ENCODE measurements around the gene LRRC8D. TPM values are rescaled to one million over a fixed set of nuclear protein-coding genes. Genes with fewer than 3 reads are reported as not detected.
A peak's percentile ranks its signal among the peaks of the same experiment; 100 is the strongest.

Gene LRRC8D
- polyA plus RNA-seq, 3 donors, result 28.0 to 43.8 (median 42.9) TPM

- H3K27ac Mint-ChIP-seq, result no peak overlapping the region
- Histone ChIP-seq H3K36me3 (replicated peaks in 1 of 2; ENCODE audit: control insufficient read depth in 1 of 2, insufficient read depth in 2 of 2, low read length in 2 of 2) (no peaks in the 10 kb centered on the region), H3K4me3 (replicated peaks in 1 of 3; ENCODE audit: low read depth in 2 of 3, low read length in 3 of 3) (no peak overlapping the region), H3K4me2 (replicated peaks; ENCODE audit: extremely low read depth, low read length, poor library complexity, severe bottlenecking) (no peak overlapping the region), H4K20me1 (ENCODE audit: insufficient read depth, low read length) (no peaks in the 10 kb centered on the region), H3K9ac (ENCODE audit: insufficient read depth, low read length, poor library complexity, severe bottlenecking) (no peak overlapping the region), H3K9me3 (replicated peaks in 1 of 2; ENCODE audit: control insufficient read depth in 1 of 2, insufficient read depth in 1 of 2, low read length in 2 of 2) (no peaks in the 10 kb centered on the region), H3K27me3 (ENCODE audit: control insufficient read depth in 2 of 2, insufficient read depth in 2 of 2, low read length in 2 of 2) (no peaks in the 10 kb centered on the region), H3K4me1 (ENCODE audit: control insufficient read depth in 1 of 2, insufficient read depth in 2 of 2, low read length in 2 of 2) (peaks cover 6 to 11% of the 10 kb centered on the region in 2 donors), H3K79me2 (ENCODE audit: insufficient read depth, low read length) (no peaks in the 10 kb centered on the region), H2AFZ (ENCODE audit: insufficient read depth, low read depth, low read length, poor library complexity, severe bottlenecking) (no peak overlapping the region), H3K27ac (ENCODE audit: low read depth in 1 of 2, low read length in 2 of 2) (no peak overlapping the region)
- peaks cover 14% of the 10 kb centered on the region for H3K4me1 Mint-ChIP-seq
- no peak overlapping the region for H3K4me3 Mint-ChIP-seq
- intact Hi-C loops (cut with micrococcal nuclease), result no loop called here
- H3K9me3 Mint-ChIP-seq, result peaks cover 0 to 4% (median 0%) of the 10 kb centered on the region in 7 donors
- no peak for TF ChIP-seq CTCF (IDR thresholded peaks at IDR 0.05)
- no peak for DNase-seq
- H3K36me3 Mint-ChIP-seq, result no peaks in the 10 kb centered on the region
- no CpG with 5 or more reads among the region's 4 CpGs for WGBS (ENCODE audit: insufficient coverage)
- no peaks in the 10 kb centered on the region for H3K27me3 Mint-ChIP-seq (ENCODE audit: low read depth in 3 of 3)
Observed at GRCh38 chr1:89965193-89965768, 144.4 kb downstream of the LRRC8D start.

DNA sequence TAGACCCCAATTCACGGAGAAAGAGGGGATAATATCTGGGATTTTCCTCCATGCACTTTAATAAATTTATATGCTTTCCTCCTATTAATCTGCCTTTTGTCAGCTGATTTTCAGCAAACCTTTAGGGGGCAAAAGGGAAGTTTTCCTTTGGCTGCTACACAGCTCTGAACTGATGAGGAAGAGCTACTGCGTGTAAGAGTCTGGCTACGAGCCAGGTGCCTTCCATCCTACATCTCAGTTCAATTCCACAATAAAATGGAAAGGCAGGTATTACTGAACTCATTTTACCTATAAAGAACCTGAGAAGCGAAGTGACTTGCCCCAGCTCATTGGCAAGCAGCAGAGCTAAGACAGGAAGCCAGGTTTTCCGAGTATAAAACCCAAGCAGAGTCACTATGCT is 145.8 kb downstream of the LRRC8D start:
- DNase-seq, result peak in 2 of 3 donors; percentile 43 to 56
- Mint-ChIP-seq H3K4me3 (no peak overlapping the region), H3K27me3 (ENCODE audit: low read depth in 3 of 3) (no peaks in the 10 kb centered on the region), H3K4me1 (peaks cover 14% of the 10 kb centered on the region), H3K27ac (no peak overlapping the region), H3K9me3 (peaks cover 0 to 4% (median 0%) of the 10 kb centered on the region in 7 donors), H3K36me3 (no peaks in the 10 kb centered on the region)
- H2AFZ ChIP-seq (ENCODE audit: insufficient read depth, low read depth, low read length, poor library complexity, severe bottlenecking), result no peak overlapping the region
- TF ChIP-seq CTCF (IDR thresholded peaks at IDR 0.05), result no peak
- H3K27me3 ChIP-seq (ENCODE audit: control insufficient read depth in 2 of 2, insufficient read depth in 2 of 2, low read length in 2 of 2), result no peaks in the 10 kb centered on the region
- intact Hi-C loops (cut with micrococcal nuclease), result no loop called here
- H3K4me1 ChIP-seq (ENCODE audit: control insufficient read depth in 1 of 2, insufficient read depth in 2 of 2, low read length in 2 of 2), result peaks cover 6 to 11% of the 10 kb centered on the region in 2 donors
- H4K20me1 ChIP-seq (ENCODE audit: insufficient read depth, low read length), result no peaks in the 10 kb centered on the region
- H3K4me2 ChIP-seq (replicated peaks; ENCODE audit: extremely low read depth, low read length, poor library complexity, severe bottlenecking), result no peak overlapping the region
- no peaks in the 10 kb centered on the region for H3K9me3 ChIP-seq (replicated peaks in 1 of 2; ENCODE audit: control insufficient read depth in 1 of 2, insufficient read depth in 1 of 2, low read length in 2 of 2)
- H3K36me3 ChIP-seq (replicated peaks in 1 of 2; ENCODE audit: control insufficient read depth in 1 of 2, insufficient read depth in 2 of 2, low read length in 2 of 2), result no peaks in the 10 kb centered on the region
- 14% methylated on average over 2 of the region's 5 CpGs for WGBS (ENCODE audit: insufficient coverage)
- no peak overlapping the region for H3K4me3 ChIP-seq (replicated peaks in 1 of 3; ENCODE audit: low read depth in 2 of 3, low read length in 3 of 3)
- peak overlapping the region; percentile 4 for H3K9ac ChIP-seq (ENCODE audit: insufficient read depth, low read length, poor library complexity, severe bottlenecking)
- no peaks in the 10 kb centered on the region for H3K79me2 ChIP-seq (ENCODE audit: insufficient read depth, low read length)
- no peak overlapping the region for H3K27ac ChIP-seq (ENCODE audit: low read depth in 1 of 2, low read length in 2 of 2)
